NCI-H345 treated with DMSO at 0.1 percent for 48 hours (cell line): ENCODE measurements around the gene CEMIP.

Source experiments
- DNase-seq: peaks from one replicate; lab custom pipeline; 2025; ENCODE audit not compliant: unreplicated experiment; lab: John Stamatoyannopoulos, UW

Gene CEMIP

DNA sequence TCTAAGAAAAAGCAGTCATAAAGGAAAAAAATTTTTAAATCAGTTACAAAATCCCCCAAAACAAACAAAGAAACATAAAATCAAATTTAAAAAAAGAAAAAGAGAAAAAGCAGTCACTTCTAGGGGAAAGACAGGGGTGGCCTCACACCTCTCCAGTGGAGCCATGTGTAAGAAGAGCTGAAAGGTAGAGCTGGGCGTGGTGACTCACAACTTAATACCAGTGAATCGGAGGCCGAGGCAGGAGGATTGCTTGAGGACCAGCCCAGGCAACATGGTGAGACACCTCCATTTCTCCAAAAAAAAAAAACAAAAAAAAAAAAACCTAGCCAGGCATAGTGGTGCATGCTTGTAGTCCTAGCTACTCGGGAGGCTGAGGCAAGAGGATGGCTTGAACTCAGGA, 195.7 kb downstream of the CEMIP start:
- no peak for DNase-seq

DNA sequence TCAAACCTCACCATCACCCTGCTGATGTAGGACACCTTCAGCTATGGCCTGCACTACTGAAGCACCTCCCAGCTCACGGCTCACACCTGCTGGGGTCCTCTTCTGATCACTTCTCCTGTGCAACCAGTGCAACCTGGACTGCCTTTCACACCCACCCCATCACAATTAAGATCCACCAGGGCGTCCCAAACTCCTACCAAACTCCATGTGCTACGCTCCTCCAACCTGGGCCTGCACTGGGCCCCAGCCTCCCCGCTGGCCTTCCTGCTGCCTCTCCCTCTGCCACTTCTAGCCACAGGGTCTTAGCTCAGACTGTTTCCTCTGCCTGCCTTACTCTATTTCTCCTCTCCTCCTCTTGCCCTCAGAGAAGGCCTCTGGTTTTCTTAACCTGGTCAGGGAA, 197.7 kb downstream of the CEMIP start:
- DNase-seq = no peak

DNA sequence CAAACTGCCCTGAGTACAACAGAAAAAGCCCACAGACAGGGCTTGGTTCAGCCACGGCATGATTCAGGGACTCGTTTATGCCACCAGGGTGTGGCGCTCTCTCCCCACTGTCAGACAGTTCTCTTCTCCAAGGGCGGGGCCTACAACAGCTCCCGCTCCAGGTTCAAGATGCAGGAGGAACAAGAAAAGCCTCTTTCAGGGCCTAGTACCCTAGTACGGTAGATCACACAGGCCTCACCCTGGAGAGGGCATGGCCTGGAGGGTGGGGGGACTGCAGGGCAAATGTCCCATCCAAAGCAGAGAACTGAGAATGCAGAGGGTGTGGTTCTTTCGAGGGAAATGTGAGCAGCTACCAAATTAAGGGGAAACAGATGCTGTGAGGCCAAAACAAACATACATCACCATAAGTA, 198.5 kb downstream of the CEMIP start:
- no peak for DNase-seq

DNA sequence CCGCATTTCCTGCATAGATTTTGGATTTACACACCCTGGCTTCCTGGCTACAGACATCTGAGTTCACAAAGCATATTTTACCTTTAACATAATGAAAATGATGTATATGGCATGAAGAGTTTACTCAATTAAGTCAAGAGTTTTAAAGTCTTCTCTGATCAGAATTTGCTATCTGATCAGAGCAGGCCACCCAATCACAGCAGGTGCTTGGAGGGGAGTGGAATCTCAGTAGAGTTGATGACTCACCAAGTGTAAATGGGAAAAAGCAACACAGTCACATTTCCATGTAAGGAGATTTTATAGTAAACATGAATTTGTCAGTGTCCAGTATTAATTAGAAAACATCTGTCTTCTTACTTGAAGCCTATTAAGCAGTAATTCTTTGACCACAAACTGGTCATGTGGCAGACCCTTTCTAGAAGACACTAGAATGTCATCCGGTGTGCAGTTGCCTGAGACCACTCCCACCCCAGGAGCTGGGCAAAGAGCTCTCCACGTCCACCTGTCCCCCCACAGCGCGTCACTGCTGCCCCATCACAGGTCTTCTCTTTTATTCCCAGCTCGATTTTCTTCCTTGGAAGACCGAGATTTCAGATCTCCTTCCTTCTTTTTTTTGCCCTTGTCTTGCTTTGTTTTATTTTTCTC, 199.6 kb downstream of the CEMIP start:
- DNase-seq = no peak

DNA sequence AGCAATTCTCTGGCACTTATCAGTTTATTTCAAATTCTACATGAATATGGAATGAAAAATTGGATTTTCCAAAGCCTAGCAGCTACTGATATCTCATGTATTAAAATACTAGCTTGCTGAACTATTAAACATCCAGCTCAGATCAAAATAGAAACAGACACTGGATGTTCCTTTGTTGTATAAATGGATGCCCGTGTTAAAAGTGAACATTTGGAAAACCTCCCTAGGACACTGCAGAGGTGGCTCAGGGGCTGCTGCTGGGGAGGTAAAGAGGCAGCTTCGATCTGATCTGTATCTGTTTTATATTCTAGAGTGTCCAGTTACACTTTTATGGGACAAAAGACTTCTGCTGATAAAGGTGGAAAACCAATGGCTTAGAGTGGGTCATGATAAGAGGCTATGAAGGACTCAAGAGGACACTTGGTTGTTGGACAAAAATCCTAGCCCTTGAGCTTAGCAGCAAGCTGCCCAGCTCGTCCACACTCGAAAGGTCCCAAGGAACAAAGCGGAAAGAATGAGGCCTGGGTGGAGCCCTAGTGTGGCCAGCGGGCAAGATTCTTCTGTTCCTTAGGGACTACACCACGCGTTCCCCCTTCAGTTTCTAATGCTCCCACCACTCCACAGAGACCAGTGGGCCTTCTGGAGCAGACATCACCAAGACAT, 200.5 kb downstream of the CEMIP start:
- no peak for DNase-seq

DNA sequence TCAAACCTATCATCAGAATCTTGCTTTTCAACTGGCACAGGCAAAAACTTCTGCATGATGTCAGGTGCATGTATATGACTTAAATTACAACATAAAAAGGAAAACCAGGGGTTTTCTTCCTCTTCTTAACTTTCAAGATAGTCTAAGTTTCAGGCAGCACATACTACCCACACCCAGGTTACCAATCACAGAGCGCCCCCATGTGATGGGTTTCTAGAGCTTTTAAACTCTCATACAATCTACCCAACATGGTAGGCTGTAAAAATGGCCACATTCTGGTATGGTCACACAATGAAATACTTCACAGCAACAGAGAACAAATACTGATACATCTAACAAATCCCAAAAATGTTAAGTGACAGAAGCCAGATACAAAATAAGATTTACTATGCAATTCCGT, 203.0 kb downstream of the CEMIP start:
- no peak for DNase-seq

DNA sequence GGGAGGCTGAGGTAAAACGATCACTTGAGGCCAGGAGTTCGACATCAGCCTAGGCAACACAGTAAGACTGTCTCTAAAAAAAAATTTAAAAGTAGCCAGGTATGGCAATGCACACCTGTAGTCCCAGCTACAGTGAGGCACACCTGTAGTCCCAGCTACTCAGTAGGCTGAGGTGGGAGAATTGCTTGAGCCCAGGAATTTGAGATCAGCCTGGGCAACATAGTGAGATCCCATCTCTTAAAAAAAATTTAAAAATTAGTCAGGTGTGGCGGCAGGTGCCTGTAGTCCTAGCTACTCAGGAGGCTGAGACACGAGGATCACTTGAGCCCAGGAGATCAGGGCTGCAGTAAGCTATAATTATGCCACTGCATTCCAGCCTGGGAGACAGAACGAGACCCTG, 203.7 kb downstream of the CEMIP start:
- DNase-seq = no peak

DNA sequence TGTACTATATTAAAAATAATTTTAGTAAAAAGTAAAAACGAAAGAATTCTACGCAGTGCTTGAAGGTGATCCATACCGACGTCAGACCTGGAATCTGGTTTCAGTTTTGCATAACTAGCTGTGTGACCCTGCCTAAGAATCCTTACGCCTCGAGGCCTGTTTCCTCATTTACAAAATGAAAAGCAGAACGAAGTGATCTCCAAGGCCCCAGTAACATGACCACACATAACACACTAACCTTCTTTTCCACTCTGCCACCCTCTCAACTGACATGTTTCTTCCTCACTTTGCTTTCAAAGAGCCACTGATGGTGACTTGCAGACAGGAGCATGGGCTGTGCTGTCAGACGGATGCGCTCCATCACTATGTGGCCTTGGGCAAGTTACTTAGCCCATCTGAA, 205.7 kb downstream of the CEMIP start:
- no peak for DNase-seq

DNA sequence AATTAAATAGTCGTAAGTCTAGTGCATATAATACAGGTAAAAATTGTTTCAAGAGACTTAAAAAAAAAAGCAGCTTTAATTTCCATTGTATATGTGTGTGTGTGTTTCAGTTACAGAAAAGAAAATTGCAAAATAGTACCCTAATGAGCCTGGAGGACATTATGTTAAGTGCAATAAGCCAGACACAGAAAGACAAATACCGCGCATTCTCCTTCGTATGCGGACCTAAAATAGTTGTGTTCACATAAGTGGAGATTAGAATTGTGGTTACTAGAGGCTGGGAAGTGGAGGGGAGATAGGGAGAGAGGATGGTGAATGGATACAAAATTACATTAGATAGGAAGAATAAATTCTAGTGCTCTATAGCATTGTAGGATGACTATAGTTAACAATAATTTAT, 206.8 kb downstream of the CEMIP start:
- DNase-seq = no peak

DNA sequence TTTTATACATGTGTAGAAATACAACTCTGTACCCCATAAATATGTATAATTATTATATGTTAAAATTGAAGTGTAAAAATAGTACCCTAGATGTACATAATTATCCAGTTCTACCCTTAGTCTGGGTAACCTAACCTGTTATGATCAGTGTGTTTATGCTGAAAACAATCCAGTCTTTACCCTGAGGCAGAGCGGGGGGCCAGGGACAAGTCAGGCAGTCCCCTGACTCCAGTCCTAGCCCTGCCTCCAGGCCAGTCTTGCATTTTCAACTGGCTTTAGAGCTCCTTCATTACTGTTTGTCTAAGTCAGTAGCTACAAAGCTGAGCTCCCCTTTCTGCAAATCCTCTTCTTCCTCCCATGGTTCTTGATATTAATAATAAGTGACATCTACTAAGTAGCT, 207.3 kb downstream of the CEMIP start:
- DNase-seq = no peak

DNA sequence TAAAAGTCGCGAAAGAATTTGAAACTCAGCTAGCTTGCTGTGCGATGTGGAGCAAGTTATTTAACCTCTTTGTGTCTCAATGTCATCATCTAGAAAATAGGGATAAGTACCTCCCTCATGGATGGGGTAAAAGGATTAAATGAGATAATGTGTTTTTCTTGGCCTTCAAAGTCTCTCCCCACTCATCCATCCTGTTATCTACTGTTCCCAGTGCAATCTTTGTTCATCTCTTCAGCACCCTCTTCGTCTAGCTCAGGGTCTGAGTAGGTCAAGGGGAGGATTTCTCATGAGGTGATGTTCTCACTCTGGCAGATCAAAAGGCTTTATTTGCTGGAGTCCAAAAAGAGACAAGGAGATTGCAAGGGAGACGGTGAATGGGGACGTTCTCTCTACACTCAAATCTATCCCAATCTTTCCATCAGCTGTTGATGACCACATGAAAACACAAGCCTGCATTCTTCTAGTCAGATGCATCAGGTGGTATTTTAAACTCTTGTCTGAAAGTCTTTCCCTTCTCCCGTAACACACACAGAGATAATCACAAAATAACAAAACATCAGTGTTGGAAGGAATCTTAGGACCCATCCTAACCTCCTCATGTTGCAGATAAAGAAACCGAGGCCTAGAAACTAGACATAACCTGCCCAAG, 209.1 kb downstream of the CEMIP start:
- no peak for DNase-seq

DNA sequence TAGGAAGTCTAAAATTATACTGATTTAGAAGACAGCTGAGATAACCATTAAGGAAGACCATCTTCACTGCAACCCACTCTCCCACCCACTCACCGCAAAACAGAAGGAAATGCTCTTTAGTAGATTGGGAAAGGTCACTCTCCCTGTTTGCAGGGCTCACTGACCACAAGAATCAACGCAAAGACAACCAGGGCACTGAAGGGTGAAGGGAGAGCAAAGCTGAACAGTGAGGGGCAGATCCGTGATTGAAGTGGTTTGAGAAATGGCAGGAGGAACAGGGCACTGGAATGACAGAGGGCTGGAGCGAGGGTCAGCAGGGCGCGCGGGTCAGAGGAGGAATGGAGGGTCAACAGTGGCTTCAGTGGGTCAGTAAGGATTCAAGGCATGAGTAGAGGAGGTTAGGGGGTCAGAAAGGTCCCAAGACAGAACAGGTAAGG, 209.9 kb downstream of the CEMIP start:
- DNase-seq = no peak

DNA sequence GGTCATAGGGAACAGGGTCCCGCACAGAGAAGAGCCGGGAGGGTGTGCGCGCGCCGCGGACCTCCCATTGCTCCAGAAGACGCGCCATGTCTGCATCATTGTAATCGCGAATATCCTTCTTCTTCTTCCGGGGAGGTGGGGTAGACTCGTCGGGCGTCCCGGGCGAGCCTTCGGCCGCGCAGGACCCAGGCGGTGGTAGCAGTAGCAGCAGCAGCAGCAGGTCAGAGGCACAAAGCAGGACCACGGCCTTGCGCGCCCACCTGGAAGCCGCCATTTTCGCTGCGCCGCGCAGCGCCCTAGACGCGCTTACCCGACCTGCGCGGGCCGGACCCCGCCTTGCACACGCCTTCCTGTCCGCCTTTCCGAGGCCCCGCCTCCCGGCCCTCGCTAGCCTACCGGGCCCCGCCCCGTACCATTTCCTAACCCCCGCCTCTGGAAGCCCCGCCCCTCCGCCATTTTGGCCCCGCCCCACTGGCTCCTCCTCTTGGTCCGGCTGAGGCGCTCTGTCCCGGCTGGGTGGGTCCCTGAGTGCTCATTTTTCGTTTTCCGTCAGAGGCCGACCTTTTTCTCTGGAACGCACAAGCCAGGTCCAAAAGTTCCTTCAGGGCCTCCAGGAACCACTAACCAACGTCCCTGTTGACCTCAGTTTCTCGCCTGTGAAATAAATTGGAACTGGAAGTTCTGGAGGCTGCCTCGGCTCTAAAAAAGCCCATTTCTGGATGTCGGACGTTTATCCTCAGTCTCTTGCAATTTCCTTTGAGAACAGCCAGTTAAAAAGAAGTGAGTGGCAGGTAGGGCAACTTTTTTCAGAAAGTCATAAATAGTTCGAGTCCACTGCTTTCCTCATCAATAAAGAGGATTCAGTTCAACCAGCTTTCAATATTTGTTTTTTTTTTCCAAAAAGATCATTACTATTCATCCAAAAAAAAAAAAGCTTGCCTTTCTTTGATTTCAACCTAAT, 210.6 kb downstream of the CEMIP start, which contains the start of gene MESD:
Gene MESD, minus strand, starts transcription at position 302 of the 961 bp plus-strand sequence. Its CDS starts 28 bp downstream, at position 274.
- DNase-seq = peak; percentile 76

DNA sequence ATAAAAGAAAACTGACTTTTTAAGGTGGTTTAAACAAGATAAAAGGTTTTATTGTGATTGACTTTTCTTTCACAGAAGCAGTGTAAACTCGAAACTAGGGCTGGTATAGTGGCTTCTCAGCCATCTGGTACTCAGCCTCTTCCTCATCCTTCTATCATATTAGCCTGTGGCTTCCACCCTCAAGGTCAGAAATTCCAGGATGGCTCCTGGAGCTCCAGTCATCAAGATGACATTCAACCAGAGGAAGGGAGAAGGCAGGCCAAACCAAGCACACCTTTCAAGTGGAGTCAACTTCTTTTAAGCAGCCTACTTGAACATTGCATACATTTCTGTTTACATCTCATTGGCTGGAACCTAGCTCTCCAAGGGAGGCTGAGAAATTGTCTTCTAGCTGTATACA, 211.8 kb downstream of the CEMIP start:
- no peak for DNase-seq

DNA sequence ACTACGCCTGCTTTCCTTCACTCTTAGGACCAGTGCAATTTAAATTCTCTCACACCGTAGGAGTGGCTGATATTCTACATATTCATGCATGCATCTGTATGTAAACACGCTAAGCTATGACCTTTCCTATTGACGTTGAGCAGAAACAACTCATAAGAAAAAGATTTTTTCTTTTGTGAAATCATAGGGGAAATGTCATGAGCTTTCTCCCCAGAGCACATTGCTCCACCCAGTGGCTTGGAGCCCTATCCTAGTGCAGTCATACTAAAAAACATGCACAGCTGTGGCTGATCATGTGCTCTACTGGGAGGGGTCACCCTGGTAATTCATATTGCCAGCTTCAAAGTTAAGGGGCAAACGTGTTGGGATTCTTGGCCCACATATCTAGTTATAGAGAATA, 212.3 kb downstream of the CEMIP start:
- DNase-seq = no peak

DNA sequence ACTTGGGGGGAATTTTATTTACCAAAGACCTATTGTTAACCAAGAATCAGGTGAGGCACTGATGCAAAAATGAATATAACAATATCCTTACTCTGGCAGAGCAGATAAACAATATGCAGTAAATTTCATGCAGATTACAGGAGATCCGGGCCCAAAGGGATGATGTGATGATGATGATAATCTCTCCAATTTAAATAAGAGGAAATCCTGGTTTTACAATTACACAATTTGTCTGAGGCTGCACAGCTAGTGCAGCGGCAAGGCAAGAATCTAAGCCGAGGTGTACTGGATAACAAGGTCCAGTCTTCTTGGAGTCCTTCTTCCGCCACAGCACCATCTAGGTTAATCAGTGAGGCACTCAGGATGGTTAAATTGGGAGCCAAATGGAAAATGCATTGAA, 212.8 kb downstream of the CEMIP start:
- DNase-seq = no peak

DNA sequence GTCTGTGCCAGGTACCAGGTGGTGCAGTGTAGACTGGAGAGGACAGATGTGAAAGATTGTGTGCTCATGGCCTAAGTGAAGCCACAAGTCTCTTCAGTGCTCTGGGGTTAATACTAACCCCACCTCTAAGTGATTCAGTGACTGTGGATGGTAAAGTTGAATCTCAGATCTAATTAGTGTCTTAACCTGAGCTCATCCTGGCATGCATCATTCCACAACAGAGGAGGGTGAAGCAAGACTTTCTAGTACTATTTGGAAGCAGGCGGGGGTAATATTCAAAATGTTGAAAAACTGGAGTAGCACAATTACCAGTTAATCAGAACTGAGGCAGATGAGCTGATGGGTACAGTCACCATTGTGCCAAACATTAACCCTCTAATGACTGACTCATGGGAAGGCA, 213.3 kb downstream of the CEMIP start:
- DNase-seq = no peak

DNA sequence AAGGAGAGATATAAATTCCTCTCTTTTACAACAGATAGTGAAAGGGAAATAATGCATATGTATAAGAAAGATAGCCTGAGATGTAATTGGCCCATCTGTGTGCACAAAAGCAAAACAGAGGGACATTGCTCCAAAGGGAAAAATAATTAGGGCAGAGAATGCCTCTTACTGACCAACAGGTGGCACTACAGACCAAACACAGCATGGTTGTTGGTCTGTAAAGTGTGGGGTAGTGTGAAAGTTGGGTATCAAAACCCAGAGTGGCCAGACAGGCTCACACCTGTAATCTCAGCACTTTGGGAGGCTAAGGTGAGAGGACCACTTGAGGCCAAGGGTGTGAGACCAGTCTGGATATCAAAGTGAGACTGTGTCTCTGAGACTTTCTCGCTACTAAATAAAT, 217.1 kb downstream of the CEMIP start:
- DNase-seq = no peak

DNA sequence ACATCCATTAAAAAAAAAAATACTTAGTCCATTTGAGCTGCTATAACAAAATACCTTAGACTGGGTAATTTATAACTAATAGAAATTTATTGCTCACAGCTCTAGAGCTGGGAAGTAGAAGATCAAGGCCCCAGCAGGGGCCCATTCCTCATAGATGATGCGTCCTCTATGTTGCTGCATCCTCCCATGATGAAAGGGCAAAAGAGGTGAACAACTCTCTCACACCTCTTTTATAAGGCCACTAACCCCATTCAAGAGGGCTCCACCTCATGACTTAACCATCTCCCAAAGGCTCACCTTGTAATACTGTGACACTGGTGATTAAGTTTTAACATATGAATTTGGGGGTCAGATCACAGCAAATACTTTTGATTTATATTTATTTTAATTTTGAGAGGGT, 218.5 kb downstream of the CEMIP start:
- DNase-seq = no peak

DNA sequence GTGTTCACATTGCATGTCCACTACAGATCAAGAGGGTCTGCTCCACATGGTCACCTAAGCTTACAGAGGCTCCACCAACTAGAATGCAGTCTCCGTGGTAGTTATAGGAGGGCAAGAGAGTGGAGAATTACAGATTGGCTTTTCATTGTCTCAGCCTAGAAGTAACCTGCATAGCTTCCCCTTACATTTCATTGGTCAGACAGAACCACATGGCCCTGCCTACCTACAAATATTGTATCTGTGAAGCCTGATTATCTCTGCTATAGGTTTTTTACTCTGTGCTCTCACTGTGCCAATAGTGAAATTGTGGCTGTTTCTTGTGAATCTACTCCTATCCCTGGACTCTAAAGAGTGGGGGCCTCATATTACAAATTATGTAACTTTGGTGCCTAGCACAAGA, 219.1 kb downstream of the CEMIP start:
- DNase-seq = no peak

DNA sequence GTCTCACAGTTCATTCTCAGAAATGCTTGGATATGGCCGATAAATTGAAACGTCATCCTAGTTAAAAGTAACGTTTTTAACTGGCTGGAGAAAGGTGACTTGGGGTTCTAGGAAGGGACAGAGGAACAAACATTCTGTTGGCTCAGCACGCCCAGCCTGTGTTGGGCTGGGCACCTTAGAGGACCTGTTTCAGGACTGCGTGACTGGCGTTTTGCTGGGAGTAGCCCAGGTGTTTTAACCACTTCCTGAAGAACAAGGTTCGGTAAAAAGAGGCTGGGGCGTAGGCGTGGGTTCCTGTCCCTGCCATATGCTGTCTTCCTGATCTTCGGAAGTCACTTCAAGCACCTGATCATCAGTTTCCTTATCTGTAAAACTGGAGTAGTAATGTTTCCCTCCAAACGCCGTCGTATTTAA, 220.5 kb downstream of the CEMIP start:
- DNase-seq = no peak
